Lung (tissue), 12 donors: ENCODE measurements around the gene PSMC4. TPM values are rescaled to one million over a fixed set of nuclear protein-coding genes. Genes with fewer than 3 reads are reported as not detected.

ENCODE experiments used
- ATAC-seq: fragments of 200-7000 bp; cut with Tn5 transposase; one replicate; pipeline ENCODE4 v1.9.1; 2020; ENCODE audit warnings: moderate number of reproducible peaks; ENCODE audit not compliant: insufficient read depth, low FRiP score
- DNase-seq, 3 donors: peaks; one replicate each; pipeline ENCODE4 v3.0.0-alpha.2; 2013 to 2017
- H3K27ac ChIP-seq, 2 donors: one replicate each; pipeline ENCODE4 v1.5.1; 2013; ENCODE audit warnings: mild to moderate bottlenecking in 2 of 2, moderate library complexity in 2 of 2, control low read depth in 1 of 2, inconsistent platforms in 1 of 2, low read depth in 1 of 2, low read length in 1 of 2
- H3K27me3 ChIP-seq, 3 donors: one replicate each; pipeline ENCODE4 v1.5.1; 2013; ENCODE audit warnings: low read length in 2 of 3; ENCODE audit not compliant: control insufficient read depth in 3 of 3, insufficient read depth in 3 of 3
- H3K36me3 ChIP-seq, 4 donors: one replicate each; pipeline ENCODE4 v1.5.1; 2013; ENCODE audit warnings: low read length in 4 of 4, mild to moderate bottlenecking in 1 of 4, moderate library complexity in 1 of 4; ENCODE audit not compliant: control insufficient read depth in 4 of 4, insufficient read depth in 4 of 4
- H3K4me1 ChIP-seq, 5 donors: one replicate each; pipeline ENCODE4 v1.5.1; 2013; ENCODE audit warnings: low read length in 5 of 5, mild to moderate bottlenecking in 2 of 5, moderate library complexity in 1 of 5; ENCODE audit not compliant: control insufficient read depth in 5 of 5, insufficient read depth in 5 of 5
- H3K4me3 ChIP-seq: one replicate; pipeline ENCODE4 v1.5.1; 2013; ENCODE audit warnings: mild to moderate bottlenecking, control low read depth, moderate library complexity
- H3K9ac ChIP-seq, 2 donors: one replicate each; pipeline ENCODE4 v1.5.1; 2013; ENCODE audit warnings: low read length in 2 of 2, control low read depth in 1 of 2; ENCODE audit not compliant: insufficient read depth in 1 of 2
- H3K9me3 ChIP-seq, 4 donors: one replicate each; pipeline ENCODE4 v1.5.1; 2013; ENCODE audit warnings: low read length in 3 of 4, mild to moderate bottlenecking in 1 of 4, moderate library complexity in 1 of 4; ENCODE audit not compliant: control insufficient read depth in 4 of 4, insufficient read depth in 3 of 4
- CTCF ChIP-seq: IDR thresholded peaks from 2 replicates; pipeline ENCODE4 v1.5.1; 2012; ENCODE audit warnings: mild to moderate bottlenecking; ENCODE audit errors: control extremely low read depth, extremely low read depth
- WGBS, 2 donors: extraction: QIAGEN DNeasy Blood & Tissue Kit; methylation state at CpG; one replicate each; pipeline ENCODE4 v1.1.7; 2013; 5-methylcytosine and 5-hydroxymethylcytosine counted together
- polyA plus RNA-seq, 2 donors: library from polyadenylated mRNA; stranded (reverse); fragments of 200-250 nt; gene quantifications; one replicate each; pipeline ENCODE4 v1.2.1, GENCODE V29; 2013
- total RNA-seq, 2 donors: library from RNA; depleted of rRNA in 1 of 2; stranded (reverse); fragments of >200 nt in 1 of 2; gene quantifications; one replicate each; pipeline ENCODE4 v1.2.1, GENCODE V29; 2014 to 2021
- donor health status: control.
- donor health status: control.
- donor health status: Bipolar disorder and iron deficiency.
- donor health status: healthy.
- donor health status: DM: yes; HTN: yes; CAD: no.

Gene PSMC4
- total and polyA plus RNA-seq, 4 donors: 45.2 to 95.4 (median 87.2) TPM

- Histone ChIP-seq H3K9ac (no peak overlapping the region), H3K9me3 (peaks cover 2 to 11% (median 5%) of the 10 kb centered on the region in 4 donors), H3K4me1 (peaks cover 0 to 2% (median 0%) of the 10 kb centered on the region in 5 donors), H3K36me3 (peaks cover 0 to 5% (median 1%) of the 10 kb centered on the region in 4 donors), H3K4me3 (no peak overlapping the region), H3K27ac (no peak overlapping the region), H3K27me3 (no peaks in the 10 kb centered on the region)
- TF ChIP-seq CTCF: no peak
- ATAC-seq (no peak), DNase-seq (no peak)
Observed at GRCh38 chr19:39986643-39987042, 15.7 kb downstream of the PSMC4 start.

- ATAC-seq (no peak), DNase-seq (no peak)
- no peak for TF ChIP-seq CTCF
- Histone ChIP-seq H3K9me3 (peaks cover 2 to 11% (median 5%) of the 10 kb centered on the region in 4 donors), H3K9ac (no peak overlapping the region), H3K4me1 (peaks cover 0 to 2% (median 0%) of the 10 kb centered on the region in 5 donors), H3K27ac (no peak overlapping the region), H3K36me3 (peaks cover 0 to 3% (median 0%) of the 10 kb centered on the region in 4 donors), H3K27me3 (no peaks in the 10 kb centered on the region), H3K4me3 (no peak overlapping the region)
Observed at GRCh38 chr19:39987167-39987566, 16.2 kb downstream of the PSMC4 start.

GRCh38 chr19:39987596-39987995, 16.6 kb downstream of the PSMC4 start:
- Histone ChIP-seq H3K27me3 (no peaks in the 10 kb centered on the region), H3K9ac (no peak overlapping the region), H3K4me3 (no peak overlapping the region), H3K9me3 (peaks cover 2 to 11% (median 5%) of the 10 kb centered on the region in 4 donors), H3K36me3 (peaks cover 0 to 2% (median 0%) of the 10 kb centered on the region in 4 donors), H3K27ac (no peak overlapping the region), H3K4me1 (peaks cover 0 to 2% (median 0%) of the 10 kb centered on the region in 5 donors)
- TF ChIP-seq CTCF: no peak
- ATAC-seq (no peak), DNase-seq (no peak)
- 98 to 100% methylated on average over 1 of the region's 1 CpG for WGBS, 2 donors

- Histone ChIP-seq H3K27me3 (no peaks in the 10 kb centered on the region), H3K27ac (no peak overlapping the region), H3K9me3 (peaks cover 0 to 7% (median 2%) of the 10 kb centered on the region in 4 donors), H3K4me3 (no peak overlapping the region), H3K4me1 (peaks cover 0 to 8% (median 5%) of the 10 kb centered on the region in 5 donors), H3K9ac (no peak overlapping the region), H3K36me3 (peaks cover 0 to 11% (median under 1%) of the 10 kb centered on the region in 4 donors)
- ATAC-seq (no peak), DNase-seq (no peak)
- no peak for TF ChIP-seq CTCF
- WGBS, 2 donors: 91 to 98% methylated on average over 1 of the region's 1 CpG
Observed at GRCh38 chr19:39993605-39994004, 22.6 kb downstream of the PSMC4 start.
